ENCODE results near the gene APEH. TPM values are rescaled to one million over a fixed set of nuclear protein-coding genes. Genes with fewer than 3 reads are reported as not detected.

APEH gene
- total RNA-seq, 1 experiment from 2014 or later, result 215 TPM

GRCh38 chr3:49626796-49627195 is 47.4 kb upstream of the APEH start:
- no peaks in the 10 kb centered on the region for H4K20me1 ChIP-seq (ENCODE audit: control insufficient read depth, insufficient read depth, insufficient read length)
- H4K8ac ChIP-seq (replicated peaks; ENCODE audit: insufficient read length, low read depth, low read length), result no peak overlapping the region
- no peak overlapping the region for H2BK15ac ChIP-seq (ENCODE audit: low read depth, low read length)
- Mint-ChIP-seq H3K27ac (no peak overlapping the region), H3K4me3 (no peak overlapping the region), H3K36me3 (ENCODE audit: insufficient read depth in 1 of 3, low read depth in 3 of 3) (peaks cover 0 to 7% (median 4%) of the 10 kb centered on the region in 3 experiments; a peak in 4 of 7 replicates), H3K4me1 (no peaks in the 10 kb centered on the region), H3K27me3 (ENCODE audit: low read depth) (peaks cover 6% of the 10 kb centered on the region), H3K9me3 (peaks cover 5 to 9% of the 10 kb centered on the region in 2 experiments; a peak in 3 of 5 replicates)
- WGBS (ENCODE audit: extremely low coverage, insufficient read length, low lambda C conversion rate), result no CpG with 5 or more reads among the region's 1 CpG
- no peak overlapping the region for H4K91ac ChIP-seq (ENCODE audit: insufficient read length, low read depth, low read length)
- no peak overlapping the region for H3K9ac ChIP-seq (ENCODE audit: extremely low read depth, insufficient read length, low read length)
- no peak overlapping the region for H2BK12ac ChIP-seq (ENCODE audit: insufficient read length, low read depth, low read length)
- no peak overlapping the region for H3K27ac ChIP-seq (ENCODE audit: insufficient read length, low read depth, low read length)
- no peaks in the 10 kb centered on the region for H3K79me1 ChIP-seq (ENCODE audit: insufficient read depth, low read depth, low read length, poor library complexity, severe bottlenecking)
- no peak overlapping the region for H3K4me2 ChIP-seq (ENCODE audit: insufficient read depth, insufficient read length, low read length)
- H2BK5ac ChIP-seq (ENCODE audit: insufficient read length, low read length), result no peak overlapping the region
- no peaks in the 10 kb centered on the region for H3K23me2 ChIP-seq (ENCODE audit: insufficient read length, low read depth, low read length, poor library complexity, severe bottlenecking)
- no peak overlapping the region for H3K4ac ChIP-seq (ENCODE audit: low read depth, low read length)
- H3K9me3 ChIP-seq (ENCODE audit: control insufficient read depth, low read depth, low read length), result no peaks in the 10 kb centered on the region
- H3T11ph ChIP-seq (ENCODE audit: low read length), result no peak overlapping the region
- no peak overlapping the region for H3K23ac ChIP-seq (ENCODE audit: insufficient read length, low read depth, low read length)
- no peaks in the 10 kb centered on the region for H3K79me2 ChIP-seq (ENCODE audit: insufficient read depth, low read length)
- no peak overlapping the region for H3K14ac ChIP-seq (ENCODE audit: insufficient read depth, low read length)
- H3K27me3 ChIP-seq (ENCODE audit: insufficient read depth, low read length), result no peaks in the 10 kb centered on the region
- no peak overlapping the region for H3K18ac ChIP-seq (ENCODE audit: insufficient read length, low read depth, low read length)
- H2BK20ac ChIP-seq (ENCODE audit: low read depth, low read length, poor library complexity, severe bottlenecking), result no peak overlapping the region
- H2AFZ ChIP-seq (ENCODE audit: low read length), result no peak overlapping the region
- H2BK120ac ChIP-seq (ENCODE audit: low read depth, low read length, poor library complexity, severe bottlenecking), result no peak overlapping the region
- no peaks in the 10 kb centered on the region for H3K4me1 ChIP-seq (ENCODE audit: insufficient read depth, low read length)
- TF ChIP-seq, protein P1, sequence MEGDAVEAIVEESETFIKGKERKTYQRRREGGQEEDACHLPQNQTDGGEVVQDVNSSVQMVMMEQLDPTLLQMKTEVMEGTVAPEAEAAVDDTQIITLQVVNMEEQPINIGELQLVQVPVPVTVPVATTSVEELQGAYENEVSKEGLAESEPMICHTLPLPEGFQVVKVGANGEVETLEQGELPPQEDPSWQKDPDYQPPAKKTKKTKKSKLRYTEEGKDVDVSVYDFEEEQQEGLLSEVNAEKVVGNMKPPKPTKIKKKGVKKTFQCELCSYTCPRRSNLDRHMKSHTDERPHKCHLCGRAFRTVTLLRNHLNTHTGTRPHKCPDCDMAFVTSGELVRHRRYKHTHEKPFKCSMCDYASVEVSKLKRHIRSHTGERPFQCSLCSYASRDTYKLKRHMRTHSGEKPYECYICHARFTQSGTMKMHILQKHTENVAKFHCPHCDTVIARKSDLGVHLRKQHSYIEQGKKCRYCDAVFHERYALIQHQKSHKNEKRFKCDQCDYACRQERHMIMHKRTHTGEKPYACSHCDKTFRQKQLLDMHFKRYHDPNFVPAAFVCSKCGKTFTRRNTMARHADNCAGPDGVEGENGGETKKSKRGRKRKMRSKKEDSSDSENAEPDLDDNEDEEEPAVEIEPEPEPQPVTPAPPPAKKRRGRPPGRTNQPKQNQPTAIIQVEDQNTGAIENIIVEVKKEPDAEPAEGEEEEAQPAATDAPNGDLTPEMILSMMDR (conservative IDR thresholded peaks at IDR 0.05), result no peak
- no peak overlapping the region for H3K56ac ChIP-seq (ENCODE audit: insufficient read length, low read depth, low read length)
- no peak overlapping the region for H4K5ac ChIP-seq (ENCODE audit: insufficient read length, low read depth, low read length)
- no peak for DNase-seq
- no peak overlapping the region for H2AK5ac ChIP-seq (ENCODE audit: insufficient read length, low read length)
